Pancreas (tissue), 10 donors: ENCODE data around the gene PHGDH. TPM values are rescaled to one million over a fixed set of nuclear protein-coding genes. Genes with fewer than 3 reads are reported as not detected.

Source experiments
- ATAC-seq, 4 donors: fragments of 200-7000 bp; cut with Tn5 transposase; one replicate each; pipeline versions ENCODE4 v1.8.0 to v1.9.1; 2020; ENCODE audit warnings: mild to moderate bottlenecking in 4 of 4, moderate library complexity in 4 of 4
- DNase-seq, 6 donors: peaks; one replicate each; pipeline ENCODE4 v3.0.0-alpha.2; 2020
- FAIRE-seq: peaks from 2 replicates; lab custom pipeline; 2012; peaks lifted over from hg19 to GRCh38; lab: Jason Lieb, UNC
- H3K27ac ChIP-seq, 4 donors: fragments of 200-600 bp; sonication (generic); 1 replicate in 3 of 4; 2 replicates in 1 of 4; pipeline versions ENCODE4 v1.5.0 to v1.8.0; 2020
- H3K27me3 ChIP-seq, 4 donors: fragments of 200-600 bp; one replicate each; pipeline ENCODE4 v1.8.0; 2021
- H3K36me3 ChIP-seq, 3 donors: fragments of 200-600 bp; sonication (generic) in 1 of 3; one replicate each; pipeline versions ENCODE4 v1.5.0 to v1.8.0; 2020 to 2021
- H3K4me1 ChIP-seq, 3 donors: fragments of 200-600 bp; one replicate each; pipeline ENCODE4 v1.8.0; 2021
- H3K4me3 ChIP-seq, 4 donors: fragments of 200-600 bp; sonication (generic) in 2 of 4; one replicate each; pipeline versions ENCODE4 v1.5.0 to v1.8.0; 2020 to 2021
- H3K9me3 ChIP-seq, 4 donors: fragments of 200-600 bp; one replicate each; pipeline ENCODE4 v1.8.0; 2021
- WGBS, 2 donors: extraction: QIAGEN DNeasy Blood & Tissue Kit; methylation state at CpG; one replicate each; pipeline ENCODE4 v1.1.7; 2013; 5-methylcytosine and 5-hydroxymethylcytosine counted together
- intact Hi-C, 3 donors: fragments of 100-400 bp; cut with DNase I; formaldehyde crosslinking; loops; one replicate each; pipeline versions ENCODE4 v1.11.1 to v1.14.2; 2022
- polyA plus RNA-seq, 2 donors: library from polyadenylated mRNA; stranded (reverse); fragments of 200-250 nt; gene quantifications; one replicate each; pipeline ENCODE4 v1.2.3, GENCODE V29; 2013
- total RNA-seq, 6 donors: library from RNA; stranded (reverse); fragmentation: NEBNext Ultra II Directional in 4 of 6; extraction: Animal tissue kit (Norgen Biotek cat#: 25700) in 4 of 6; gene quantifications; one replicate each; pipeline versions ENCODE4 v1.2.1 to v1.2.4, GENCODE V29; 2021 to 2023
- TF ChIP-seq, protein P1 (sequence below), 4 donors: fragments of 200-600 bp; sonication (generic) in 3 of 4; IDR thresholded peaks; one replicate each; pipeline versions ENCODE4 v1.5.0 to v1.8.0; 2021; ENCODE audit warnings: antibody characterized with exemption in 4 of 4
- donor health status: healthy with polysubstance abuse.
- donor health status: DM: no; HTN: no; CAD: no; lungs with moderate emphysema.
- donor health status: DM: no; HTN: no; CAD: no.
- donor health status: control.
- donor health status: control.
- donor health status: Bipolar disorder and iron deficiency.
- donor health status: DM: yes; HTN: yes; CAD: no.
- donor health status: DM: no; HTN: no; CAD: no.
- donor health status: DM: no; HTN: no; CAD: no.
- donor health status: DM: yes; HTN: yes; CAD: no.

Gene PHGDH
- total and polyA plus RNA-seq, 8 donors, result 28.2 to 357 (median 70.4) TPM

DNA sequence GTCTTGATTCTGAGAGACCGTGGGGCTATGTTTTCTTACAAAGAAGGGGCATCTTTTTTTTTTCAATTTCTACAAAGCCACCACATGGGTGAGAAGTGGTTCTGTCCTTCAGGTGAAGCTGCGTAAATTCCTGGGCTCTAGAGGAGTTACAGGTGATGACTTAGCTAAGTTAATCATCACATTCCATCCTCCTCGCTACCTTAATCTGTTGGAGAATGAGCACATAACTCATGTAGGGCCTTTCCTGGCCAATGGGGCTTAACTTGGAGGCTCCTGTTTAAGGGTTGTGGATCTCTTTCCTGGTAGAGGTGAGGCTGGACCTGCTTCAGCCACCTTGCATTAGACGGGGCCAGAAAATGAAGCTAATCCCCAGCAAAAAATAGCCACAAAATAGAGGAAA lies 79.6 kb downstream of the PHGDH start:
- no peak for DNase-seq
- H3K9me3 ChIP-seq, result no peaks in the 10 kb centered on the region
- H3K27me3 ChIP-seq, result no peaks in the 10 kb centered on the region
- no peaks in the 10 kb centered on the region for H3K36me3 ChIP-seq
- peak overlapping the region in 2 of 4 donors; percentile 35 to 58 for H3K27ac ChIP-seq
- no peak overlapping the region for H3K4me3 ChIP-seq
- ATAC-seq, result peak; percentile 17 to 44 (median 34)
- FAIRE-seq, result no peak
- intact Hi-C loops, result no loop called here
- TF ChIP-seq, protein P1, sequence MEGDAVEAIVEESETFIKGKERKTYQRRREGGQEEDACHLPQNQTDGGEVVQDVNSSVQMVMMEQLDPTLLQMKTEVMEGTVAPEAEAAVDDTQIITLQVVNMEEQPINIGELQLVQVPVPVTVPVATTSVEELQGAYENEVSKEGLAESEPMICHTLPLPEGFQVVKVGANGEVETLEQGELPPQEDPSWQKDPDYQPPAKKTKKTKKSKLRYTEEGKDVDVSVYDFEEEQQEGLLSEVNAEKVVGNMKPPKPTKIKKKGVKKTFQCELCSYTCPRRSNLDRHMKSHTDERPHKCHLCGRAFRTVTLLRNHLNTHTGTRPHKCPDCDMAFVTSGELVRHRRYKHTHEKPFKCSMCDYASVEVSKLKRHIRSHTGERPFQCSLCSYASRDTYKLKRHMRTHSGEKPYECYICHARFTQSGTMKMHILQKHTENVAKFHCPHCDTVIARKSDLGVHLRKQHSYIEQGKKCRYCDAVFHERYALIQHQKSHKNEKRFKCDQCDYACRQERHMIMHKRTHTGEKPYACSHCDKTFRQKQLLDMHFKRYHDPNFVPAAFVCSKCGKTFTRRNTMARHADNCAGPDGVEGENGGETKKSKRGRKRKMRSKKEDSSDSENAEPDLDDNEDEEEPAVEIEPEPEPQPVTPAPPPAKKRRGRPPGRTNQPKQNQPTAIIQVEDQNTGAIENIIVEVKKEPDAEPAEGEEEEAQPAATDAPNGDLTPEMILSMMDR (IDR thresholded peaks at IDR 0.05), result no peak
- WGBS, 2 donors, result 57 to 59% methylated on average over 4 of the region's 4 CpGs
- peaks cover 17 to 31% (median 18%) of the 10 kb centered on the region in 3 donors for H3K4me1 ChIP-seq

Other genes starting within 250 kb of the PHGDH start
- not detected for gene HSD3B1, start 204.7 kb upstream of the PHGDH start, total RNA-seq
- gene HSD3B1, start 204.7 kb upstream of the PHGDH start, polyA plus RNA-seq, result not detected
- gene ZNF697, start 63.7 kb upstream of the PHGDH start, total RNA-seq, result 1 to 10 TPM; 2.0 to 5.9 (median 3.3) TPM
- 1 to 10 TPM; 1.3 to 2.2 TPM for gene ZNF697, start 63.7 kb upstream of the PHGDH start, polyA plus RNA-seq
- 10 to 100 TPM in 1 of 6 donors, under 1 TPM in 3, not detected in 2; 0.26 to 32.2 (median 0.66) TPM for gene HMGCS2, start 57.0 kb downstream of the PHGDH start, total RNA-seq
- 1 to 10 TPM in 1 of 2 donors, under 1 TPM in 1; 0.23 to 5.0 TPM for gene HMGCS2, start 57.0 kb downstream of the PHGDH start, polyA plus RNA-seq
- 10 to 100 TPM in 5 of 6 donors, 1 to 10 TPM in 1; 9.6 to 27.1 (median 22.6) TPM for gene REG4, start 99.5 kb downstream of the PHGDH start, total RNA-seq
- 10 to 100 TPM in 1 of 2 donors, 1 to 10 TPM in 1; 9.4 to 32.3 TPM for gene REG4, start 99.5 kb downstream of the PHGDH start, polyA plus RNA-seq
- gene ADAM30, start 184.6 kb downstream of the PHGDH start, total RNA-seq, result not detected
- gene ADAM30, start 184.6 kb downstream of the PHGDH start, polyA plus RNA-seq, result not detected